H1 (cell line): ENCODE measurements around the gene EVC2. TPM values are rescaled to one million over a fixed set of nuclear protein-coding genes. Genes with fewer than 3 reads are reported as not detected.

Experiments used
- BACH1 ChIP-seq: IDR thresholded peaks from 2 replicates; pipeline ENCODE4 v1.6.1; 2012; ENCODE audit warnings: low read length, improper control_type of control experiment
- BRCA1 ChIP-seq: IDR thresholded peaks from 2 replicates; pipeline ENCODE4 v1.6.1; 2012; ENCODE audit warnings: low read depth, low read length, improper control_type of control experiment
- CHD2 ChIP-seq: IDR thresholded peaks from 2 replicates; pipeline ENCODE4 v1.6.1; 2012; ENCODE audit warnings: low read length, improper control_type of control experiment
- TBP ChIP-seq: IDR thresholded peaks from 2 replicates; pipeline ENCODE4 v1.6.1; 2011; ENCODE audit warnings: low read depth, low read length, improper control_type of control experiment
- polyA plus RNA-seq, 7 experiments: library from polyadenylated mRNA; depleted of rRNA in 3 of 7; stranded (reverse) in 5 of 7; unstranded in 2 of 7; fragments of >200 nt in 5 of 7; fragments of 200-250 nt in 2 of 7; gene quantifications; 1 replicate in 5 of 7; 2 replicates in 1 of 7; 4 replicates in 1 of 7; pipeline versions ENCODE4 v1.2.1 to v1.2.3, GENCODE V29; 2011 to 2013; ENCODE audit warnings: missing spikeins in 2 of 7, mixed read lengths in 2 of 7
- total RNA-seq: library from RNA; stranded (reverse); fragmentation: NEBNext Ultra II Directional; extraction: Animal tissue kit (Norgen Biotek cat#: 25700); gene quantifications from 2 replicates; pipeline ENCODE4 v1.2.1, GENCODE V29; 2021

Gene EVC2
- total and polyA plus RNA-seq, 2 of the 8 experiments (the other 6 are each of a cell fraction or from before 2014, with no cell fraction given) = 0.73 to 5.9 TPM

DNA sequence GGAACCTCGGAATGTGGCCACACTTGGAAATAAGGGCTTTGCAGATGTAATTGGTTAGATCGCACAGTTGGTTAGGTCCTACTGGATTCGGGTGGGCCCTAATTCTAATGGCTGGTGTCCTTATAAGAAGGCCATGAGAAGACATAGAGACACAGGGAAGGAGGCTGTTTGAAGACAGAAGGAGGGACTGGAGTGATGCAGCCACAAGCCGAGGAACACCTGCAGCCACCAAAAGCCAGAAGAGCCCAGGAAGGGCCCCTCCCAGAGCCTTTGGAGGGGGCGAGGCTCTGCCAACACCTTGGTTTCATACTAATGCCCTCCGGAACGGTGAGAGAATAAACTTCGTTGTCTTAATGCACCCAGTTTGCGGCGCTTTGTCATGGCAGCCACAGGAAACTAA is 49.6 kb upstream of the EVC2 start (continued):
- TF ChIP-seq TBP (no peak), BRCA1 (no peak), CHD2 (no peak), BACH1 (no peak)
